ENCODE results near the gene ZNF124. TPM values are rescaled to one million over a fixed set of nuclear protein-coding genes. Genes with fewer than 3 reads are reported as not detected.

ZNF124 gene
- total RNA-seq, 1 donor from 2014 or later: 19.6 TPM

- no peak for TF ChIP-seq CTCF (IDR thresholded peaks at IDR 0.05)
- peaks cover 40% of the 10 kb centered on the region for H3K36me3 Mint-ChIP-seq (ENCODE audit: unreplicated experiment)
- peaks cover 17% of the 10 kb centered on the region for H3K4me1 Mint-ChIP-seq (ENCODE audit: unreplicated experiment)
Observed at GRCh38 chr1:247204177-247204647, 32.4 kb upstream of the ZNF124 start.

GRCh38 chr1:247198781-247199180 is 27.0 kb upstream of the ZNF124 start:
- Mint-ChIP-seq H3K27ac (ENCODE audit: unreplicated experiment) (no peak overlapping the region), H3K27me3 (ENCODE audit: unreplicated experiment) (no peaks in the 10 kb centered on the region), H3K36me3 (ENCODE audit: unreplicated experiment) (peaks cover 73% of the 10 kb centered on the region), H3K4me1 (ENCODE audit: unreplicated experiment) (peaks cover 2% of the 10 kb centered on the region), H3K9me3 (ENCODE audit: unreplicated experiment) (peaks cover 38% of the 10 kb centered on the region), H3K4me3 (ENCODE audit: unreplicated experiment) (no peak overlapping the region)
- no peak for TF ChIP-seq CTCF (IDR thresholded peaks at IDR 0.05)
- DNase-seq (ENCODE audit: extremely low spot score, unreplicated experiment): no peak

More at GRCh38 chr1:247204177-247204647, 32.4 kb upstream of the ZNF124 start:
- no peak for DNase-seq (ENCODE audit: extremely low spot score, unreplicated experiment)
- H3K9me3 Mint-ChIP-seq (ENCODE audit: unreplicated experiment): peaks cover 16% of the 10 kb centered on the region
- no peaks in the 10 kb centered on the region for H3K27me3 Mint-ChIP-seq (ENCODE audit: unreplicated experiment)
- H3K4me3 Mint-ChIP-seq (ENCODE audit: unreplicated experiment): no peak overlapping the region
- H3K27ac Mint-ChIP-seq (ENCODE audit: unreplicated experiment): no peak overlapping the region

- no peak for TF ChIP-seq CTCF (IDR thresholded peaks at IDR 0.05)
- no peaks in the 10 kb centered on the region for H3K27me3 Mint-ChIP-seq (ENCODE audit: unreplicated experiment)
- peaks cover 51% of the 10 kb centered on the region for H3K9me3 Mint-ChIP-seq (ENCODE audit: unreplicated experiment)
- H3K4me1 Mint-ChIP-seq (ENCODE audit: unreplicated experiment): no peaks in the 10 kb centered on the region
- DNase-seq (ENCODE audit: extremely low spot score, unreplicated experiment): no peak
- no peak overlapping the region for H3K4me3 Mint-ChIP-seq (ENCODE audit: unreplicated experiment)
- H3K36me3 Mint-ChIP-seq (ENCODE audit: unreplicated experiment): peaks cover 89% of the 10 kb centered on the region
- H3K27ac Mint-ChIP-seq (ENCODE audit: unreplicated experiment): no peak overlapping the region
Observed at GRCh38 chr1:247193958-247194357, 22.1 kb upstream of the ZNF124 start.

GRCh38 chr1:247189981-247190798 is 18.4 kb upstream of the ZNF124 start:
- Mint-ChIP-seq H3K36me3 (ENCODE audit: unreplicated experiment) (peaks cover 72% of the 10 kb centered on the region), H3K27ac (ENCODE audit: unreplicated experiment) (no peak overlapping the region), H3K4me1 (ENCODE audit: unreplicated experiment) (no peaks in the 10 kb centered on the region), H3K9me3 (ENCODE audit: unreplicated experiment) (peaks cover 44% of the 10 kb centered on the region), H3K4me3 (ENCODE audit: unreplicated experiment) (no peak overlapping the region), H3K27me3 (ENCODE audit: unreplicated experiment) (no peaks in the 10 kb centered on the region)
- TF ChIP-seq CTCF (IDR thresholded peaks at IDR 0.05): no peak
- no peak for DNase-seq (ENCODE audit: extremely low spot score, unreplicated experiment)

- Mint-ChIP-seq H3K27me3 (ENCODE audit: unreplicated experiment) (no peaks in the 10 kb centered on the region), H3K36me3 (ENCODE audit: unreplicated experiment) (peaks cover 36% of the 10 kb centered on the region), H3K4me3 (ENCODE audit: unreplicated experiment) (no peak overlapping the region), H3K9me3 (ENCODE audit: unreplicated experiment) (peaks cover 34% of the 10 kb centered on the region), H3K4me1 (ENCODE audit: unreplicated experiment) (no peaks in the 10 kb centered on the region), H3K27ac (ENCODE audit: unreplicated experiment) (no peak overlapping the region)
- no peak for TF ChIP-seq CTCF (IDR thresholded peaks at IDR 0.05)
- no peak for DNase-seq (ENCODE audit: extremely low spot score, unreplicated experiment)
Observed at GRCh38 chr1:247185667-247186066, 13.8 kb upstream of the ZNF124 start.
